HepG2 (cell line): Measurements from ENCODE around the gene ZBTB4. TPM values are rescaled to one million over a fixed set of nuclear protein-coding genes. Genes with fewer than 3 reads are reported as not detected.

Source experiments
- ATAC-seq: fragments of 200-7000 bp; cut with Tn5 transposase; 3 replicates; pipeline ENCODE4 v1.9.1; 2020; ENCODE audit warnings: mild to moderate bottlenecking, moderate library complexity
- BruUV-seq: library from RNA; stranded (reverse); fragments of 400-500 nt; replicated peaks from 2 replicates; lab custom pipeline; 2021; lab: Mats Ljungman, UMichigan
- CTCF ChIA-PET: fragments of 300-600 bp; formaldehyde crosslinking; extraction: SDS; loops from one replicate; lab custom pipeline; 2021; ENCODE audit warnings: low total read pairs, inconsistent platforms, low intra/inter-chr PET ratio; lab: Yijun Ruan, JAX
- POLR2A ChIA-PET: fragments of 350-600 bp; sonication (Branson Sonifier 250); formaldehyde crosslinking; loops from one replicate; lab custom pipeline; 2020; ENCODE audit warnings: antibody characterized with exemption, inconsistent platforms; lab: Yijun Ruan, JAX
- DNase-seq: peaks from one replicate; pipeline ENCODE4 v3.0.0-alpha.2; 2015; ENCODE audit warnings: low spot score
- FAIRE-seq: peaks from 3 replicates; lab custom pipeline; 2011; peaks lifted over from hg19 to GRCh38; lab: Jason Lieb, UNC
- H2AFZ ChIP-seq: one replicate; pipeline ENCODE4 v1.6.1; 2011; ENCODE audit warnings: low read length, inconsistent platforms
- H3K27ac ChIP-seq: fragments of 300-600 bp; 3 replicates; pipeline ENCODE4 v1.8.0; 2011; ENCODE audit warnings: mixed run types, mild to moderate bottlenecking, mixed read lengths, low read length, inconsistent platforms; ENCODE audit not compliant: insufficient read depth; ENCODE audit errors: extremely low read length
- H3K27me3 ChIP-seq, 2 experiments: fragments of 200-600 bp in 1 of 2; 2 replicates in 1 of 2; 3 replicates in 1 of 2; pipeline versions ENCODE4 v1.6.0 to v1.8.0; 2011; ENCODE audit warnings: low read length in 2 of 2, mild to moderate bottlenecking in 2 of 2, moderate library complexity in 2 of 2, inconsistent platforms in 1 of 2; ENCODE audit not compliant: insufficient read depth in 2 of 2, control insufficient read depth in 1 of 2
- H3K36me3 ChIP-seq, 2 experiments: fragments of 200-600 bp in 1 of 2; replicated peaks in 1 of 2; 2 replicates in 1 of 2; 3 replicates in 1 of 2; pipeline versions ENCODE4 v1.5.1 to v1.8.0; 2011; ENCODE audit warnings: low read length in 2 of 2, inconsistent platforms in 1 of 2; ENCODE audit not compliant: insufficient read depth in 2 of 2, control insufficient read depth in 1 of 2
- H3K4me1 ChIP-seq: 2 replicates; pipeline ENCODE4 v1.5.1; 2012; ENCODE audit warnings: low read length, inconsistent platforms; ENCODE audit not compliant: insufficient read depth
- H3K4me2 ChIP-seq: 2 replicates; pipeline ENCODE4 v1.6.0; 2011; ENCODE audit warnings: low read depth, low read length, inconsistent platforms
- H3K4me3 ChIP-seq, 3 experiments: fragments of 200-600 bp in 1 of 3; sonication (generic), shearing (Covaris generic) in 1 of 3; replicated peaks in 1 of 3; 2 replicates each; pipeline ENCODE4 v1.5.1; 2011 to 2016; ENCODE audit warnings: low read length in 3 of 3, inconsistent platforms in 2 of 3, low read depth in 2 of 3, mild to moderate bottlenecking in 2 of 3, control low read depth in 1 of 3, mixed read lengths in 1 of 3; ENCODE audit not compliant: insufficient read depth in 1 of 3
- H3K79me2 ChIP-seq: one replicate; pipeline ENCODE4 v1.6.1; 2011; ENCODE audit warnings: low read length, inconsistent platforms; ENCODE audit not compliant: insufficient read depth
- H3K9ac ChIP-seq: 2 replicates; pipeline ENCODE4 v1.6.0; 2011; ENCODE audit warnings: mild to moderate bottlenecking, low read depth, low read length, inconsistent platforms; ENCODE audit not compliant: insufficient read depth
- H3K9me3 ChIP-seq: 2 replicates; pipeline ENCODE4 v1.5.1; 2012; ENCODE audit warnings: mild to moderate bottlenecking, low read length
- H4K20me1 ChIP-seq: 2 replicates; pipeline ENCODE4 v1.6.0; 2011; ENCODE audit warnings: inconsistent platforms, mild to moderate bottlenecking, low read length, moderate library complexity; ENCODE audit not compliant: insufficient read depth
- ARNT ChIP-seq: fragments of 450-650 bp; IDR thresholded peaks from 2 replicates; pipeline ENCODE4 v1.6.1; 2017
- ASH2L ChIP-seq: fragments of 300-600, 200-600 bp; sonication (generic); IDR thresholded peaks from 2 replicates; pipeline ENCODE4 v1.7.0; 2017; ENCODE audit warnings: low read depth, mild to moderate bottlenecking, moderate library complexity, mixed read lengths, low read length; ENCODE audit not compliant: insufficient read length
- CREB1 ChIP-seq, 2 experiments: fragments of 450-650 bp in 1 of 2; IDR thresholded peaks; 2 replicates each; pipeline ENCODE4 v1.6.1; 2016 to 2017; ENCODE audit warnings: control low read depth in 1 of 2, mild to moderate bottlenecking in 1 of 2, missing compliant biosample characterization in 1 of 2, missing genetic modification characterization in 1 of 2
- FOXO1 ChIP-seq: sonication (generic); formaldehyde crosslinking; IDR thresholded peaks from 2 replicates; pipeline ENCODE4 v1.4.0; 2020; ENCODE audit warnings: missing genetic modification reagents
- GMEB1 ChIP-seq: sonication (generic); formaldehyde crosslinking; IDR thresholded peaks from 2 replicates; pipeline ENCODE4 v1.5.1; 2020; ENCODE audit warnings: missing genetic modification reagents, mild to moderate bottlenecking, borderline replicate concordance
- KMT2A ChIP-seq: sonication (generic); formaldehyde crosslinking; IDR thresholded peaks from 2 replicates; pipeline ENCODE4 v1.4.0; 2020; ENCODE audit warnings: missing genetic modification reagents
- MLXIP ChIP-seq: sonication (generic); formaldehyde crosslinking; IDR thresholded peaks from 2 replicates; pipeline ENCODE4 v1.9.0; 2021; ENCODE audit warnings: missing genetic modification reagents, borderline replicate concordance
- MXD1 ChIP-seq: sonication (generic); formaldehyde crosslinking; IDR thresholded peaks from 2 replicates; pipeline ENCODE4 v1.4.0; 2020; ENCODE audit warnings: mild to moderate bottlenecking, missing genetic modification reagents
- NFATC3 ChIP-seq: sonication (generic); formaldehyde crosslinking; IDR thresholded peaks from 2 replicates; pipeline ENCODE4 v1.5.1; 2020; ENCODE audit warnings: mild to moderate bottlenecking, missing genetic modification reagents
- POLR2A ChIP-seq, 2 experiments: IDR thresholded peaks; 2 replicates each; pipeline ENCODE4 v1.6.1; 2011; ENCODE audit warnings: low read depth in 2 of 2, low read length in 2 of 2, mild to moderate bottlenecking in 1 of 2, moderate library complexity in 1 of 2; ENCODE audit not compliant: insufficient read depth in 1 of 2
- SMAD3 ChIP-seq: sonication (generic); formaldehyde crosslinking; IDR thresholded peaks from 2 replicates; pipeline ENCODE4 v1.4.0; 2020; ENCODE audit warnings: missing genetic modification reagents
- SNRNP70 ChIP-seq: fragments of 200-400 bp; formaldehyde crosslinking; IDR thresholded peaks from 2 replicates; pipeline ENCODE4 v1.6.1; 2017; ENCODE audit warnings: mild to moderate bottlenecking, low read depth, low read length, moderate library complexity
- THYN1 ChIP-seq: sonication (generic); formaldehyde crosslinking; IDR thresholded peaks from 2 replicates; pipeline ENCODE4 v1.8.1; 2023; ENCODE audit warnings: low read depth, mild to moderate bottlenecking, moderate library complexity, missing genetic modification reagents, borderline replicate concordance
- ZNF572 ChIP-seq: sonication (generic); formaldehyde crosslinking; IDR thresholded peaks from 2 replicates; pipeline ENCODE4 v1.5.1; 2020; ENCODE audit warnings: mild to moderate bottlenecking, missing genetic modification reagents
- ZNF652 ChIP-seq: IDR thresholded peaks from 2 replicates; pipeline ENCODE4 v1.6.1; 2016; ENCODE audit warnings: low read depth, borderline replicate concordance
- ZNF841 ChIP-seq: sonication (generic); formaldehyde crosslinking; IDR thresholded peaks from 2 replicates; pipeline ENCODE4 v1.8.1; 2023; ENCODE audit warnings: missing genetic modification reagents, borderline replicate concordance
- WGBS: methylation state at CpG from one replicate; pipeline ENCODE4 v1.1.6; 2017; ENCODE audit warnings: low lambda C conversion rate; 5-methylcytosine and 5-hydroxymethylcytosine counted together
- in situ Hi-C: cut with HindIII; loops from 2 replicates; pipeline ENCODE4 v1.10.0; 2017; ENCODE audit warnings: low pct_unique_long_range_greater_than_20kb; ENCODE audit not compliant: extremely low pct_ligation_motif_present
- intact Hi-C: fragments of 100-400 bp; cut with micrococcal nuclease; formaldehyde crosslinking; loops from one replicate; pipeline ENCODE4 v1.10.0; 2022; ENCODE audit not compliant: unreplicated experiment
- polyA plus RNA-seq, 8 experiments: library from polyadenylated mRNA; depleted of rRNA in 3 of 8; stranded (reverse) in 7 of 8; unstranded in 1 of 8; fragments of >200 nt; fragmentation: Illumina TruSeq in 4 of 8; extraction: Trizol in 4 of 8; gene quantifications; 2 replicates each; pipeline versions ENCODE4 v1.2.1 to v1.2.3, GENCODE V29; 2011 to 2016; ENCODE audit warnings: low read depth in 4 of 8, missing spikeins in 1 of 8, mixed read lengths in 1 of 8; ENCODE audit not compliant: insufficient read depth in 1 of 8
- total RNA-seq, 5 experiments: library from RNA; depleted of rRNA; stranded (reverse); fragments of >200 nt; fragmentation: Illumina TruSeq; extraction: Trizol; gene quantifications; 2 replicates each; pipeline ENCODE4 v1.2.3, GENCODE V29; 2016; ENCODE audit warnings: low read depth in 1 of 5

Gene ZBTB4
- total and polyA plus RNA-seq, 2 of the 13 experiments (the other 11 are each of a cell fraction or from before 2014, with no cell fraction given) = 4.3 to 7.4 TPM

GRCh38 chr17:7414837-7415236 lies 64.6 kb downstream of the ZBTB4 start (continued):
- TF ChIP-seq KMT2A (no peak), ARNT (no peak), SNRNP70 (no peak), GMEB1 (CRISPR knock-in tag) (no peak)

- intact Hi-C loops (no loop called here), in situ Hi-C loops (no loop called here)
- Histone ChIP-seq H3K27me3 (no peaks in the 10 kb centered on the region), H3K9ac (no peak overlapping the region), H3K27ac (no peak overlapping the region), H3K4me2 (no peak overlapping the region), H4K20me1 (no peaks in the 10 kb centered on the region), H2AFZ (no peak overlapping the region), H3K9me3 (no peaks in the 10 kb centered on the region), H3K4me3 (no peak overlapping the region), H3K36me3 (0 out of 5 replicates have a peak, but pooled peaks cover 0 to 2% of the 10 kb centered on the region in 2 experiments), H3K79me2 (no peaks in the 10 kb centered on the region), H3K4me1 (no peaks in the 10 kb centered on the region)
- TF ChIP-seq ZNF841 (CRISPR knock-in tag) (no peak), ASH2L (no peak), ZNF652 (no peak), POLR2A (IDR thresholded peaks at IDR 0.05; ENCODE audit: insufficient read depth in 1 of 2, low read depth in 2 of 2, low read length in 2 of 2) (no peak), SMAD3 (CRISPR knock-in tag) (no peak), THYN1 (no peak), ZNF572 (CRISPR knock-in tag) (no peak), NFATC3 (no peak), FOXO1 (CRISPR knock-in tag) (no peak), CREB1 (IDR thresholded peaks at IDR 0.05) (no peak), CREB1 (CRISPR knock-in tag; IDR thresholded peaks at IDR 0.05) (no peak), MLXIP (CRISPR knock-in tag) (no peak), MXD1 (no peak)
- FAIRE-seq = no peak
- ChIA-PET CTCF (no interaction called here), POLR2A (interaction anchor here (0.9 kb wide), 1 partner anchor 10 kb away, joined by 6 read pairs; the partner anchor contains the start of gene TMEM256)
- no CpG with 5 or more reads among the region's 6 CpGs for WGBS
- BruUV-seq = no TSS peak
- no peak for DNase-seq
- no peak for ATAC-seq
Observed at GRCh38 chr17:7413346-7413985, 66.0 kb downstream of the ZBTB4 start.
